GM21515 (cell line): ENCODE data around the gene CPSF6.
"Not testable (repeated sequence)": the region's sequence is repeated elsewhere in the genome, so short reads cannot be mapped to it uniquely, and the experiment has no call there.

Experiments
- ATAC-seq: cut with Tn5 transposase; IDR thresholded peaks from one replicate; pipeline ENCODE4 v1.9.1; 2021; ENCODE audit not compliant: unreplicated experiment

CPSF6 gene

GRCh38 chr12:69254862-69255261 lies 15.5 kb downstream of the CPSF6 start:
- ATAC-seq = no peak

GRCh38 chr12:69258655-69259054 lies 19.3 kb downstream of the CPSF6 start:
- no peak for ATAC-seq

DNA sequence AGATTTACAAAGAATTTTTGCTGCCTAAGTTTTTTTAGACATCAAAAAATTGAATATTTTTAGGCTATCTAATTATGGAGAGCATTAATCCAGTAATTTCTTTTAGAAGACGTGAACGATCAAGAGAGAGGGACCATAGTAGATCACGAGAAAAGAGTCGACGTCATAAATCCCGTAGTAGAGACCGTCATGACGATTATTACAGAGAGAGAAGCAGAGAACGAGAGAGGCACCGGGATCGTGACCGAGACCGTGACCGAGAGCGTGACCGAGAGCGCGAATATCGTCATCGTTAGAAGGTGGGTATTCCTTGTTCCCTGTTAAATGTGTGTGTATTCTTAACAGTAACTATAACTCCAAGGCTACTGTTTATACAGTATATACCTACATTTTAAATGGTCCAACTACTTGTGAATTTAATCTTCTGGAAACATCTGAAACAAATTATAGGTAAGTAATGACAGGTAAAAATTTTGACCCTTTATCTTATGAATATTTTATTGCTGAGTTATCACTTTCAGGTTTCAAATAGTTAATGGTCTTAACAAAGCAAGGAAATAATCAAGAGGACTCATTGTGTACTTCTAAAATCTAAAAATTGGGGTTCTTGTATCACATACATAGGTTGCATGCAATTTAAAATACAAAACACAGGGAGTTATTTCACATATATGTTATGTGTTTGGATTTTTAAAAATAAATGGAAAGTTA lies 23.1 kb downstream of the CPSF6 start:
- no peak for ATAC-seq

DNA sequence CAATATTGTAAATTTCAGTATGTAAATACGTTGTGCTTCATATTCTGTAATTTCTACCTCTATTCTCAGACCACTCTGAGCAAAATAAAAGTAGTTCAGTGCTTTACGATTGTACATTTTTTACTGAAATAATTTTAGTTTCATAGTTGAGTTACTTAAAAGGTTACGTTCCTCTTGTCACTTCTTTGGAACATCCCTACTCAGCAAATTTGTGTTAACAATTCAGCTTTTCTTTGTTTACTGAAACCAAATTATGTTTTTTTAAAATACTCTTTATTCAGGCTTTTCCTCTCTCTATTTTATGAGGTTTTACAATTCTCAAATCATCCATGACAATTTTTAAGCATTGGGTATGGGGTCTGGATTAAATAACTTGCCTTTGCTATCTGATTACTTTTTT lies 25.8 kb downstream of the CPSF6 start:
- no peak for ATAC-seq

- not testable (repeated sequence) for ATAC-seq
Measured at GRCh38 chr12:69265633-69266032, 26.3 kb downstream of the CPSF6 start.

- ATAC-seq = no peak
Measured at GRCh38 chr12:69266036-69266635, 26.8 kb downstream of the CPSF6 start.

DNA sequence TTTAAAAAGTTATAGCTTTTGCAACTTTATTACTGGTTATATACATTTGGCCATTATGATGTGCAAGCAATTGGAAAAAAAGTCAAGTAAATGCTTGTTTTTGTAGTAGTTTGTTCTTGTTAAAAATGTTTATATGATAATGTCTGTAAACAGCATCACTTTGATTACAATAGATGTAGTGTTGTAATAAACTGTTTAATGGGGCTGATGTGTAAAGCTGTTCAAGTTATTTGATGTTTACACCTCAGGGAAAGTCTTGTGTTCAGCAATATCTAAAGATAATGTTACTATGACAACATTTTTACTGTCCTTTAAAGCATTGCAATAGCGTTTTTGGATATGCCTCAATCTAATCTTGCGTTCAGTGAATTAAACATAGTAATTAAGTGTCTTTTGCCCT lies 30.4 kb downstream of the CPSF6 start:
- no peak for ATAC-seq

- no peak for ATAC-seq
Measured at GRCh38 chr12:69272511-69272910, 33.1 kb downstream of the CPSF6 start.

GRCh38 chr12:69274861-69275260 lies 35.5 kb downstream of the CPSF6 start:
- no peak for ATAC-seq

DNA sequence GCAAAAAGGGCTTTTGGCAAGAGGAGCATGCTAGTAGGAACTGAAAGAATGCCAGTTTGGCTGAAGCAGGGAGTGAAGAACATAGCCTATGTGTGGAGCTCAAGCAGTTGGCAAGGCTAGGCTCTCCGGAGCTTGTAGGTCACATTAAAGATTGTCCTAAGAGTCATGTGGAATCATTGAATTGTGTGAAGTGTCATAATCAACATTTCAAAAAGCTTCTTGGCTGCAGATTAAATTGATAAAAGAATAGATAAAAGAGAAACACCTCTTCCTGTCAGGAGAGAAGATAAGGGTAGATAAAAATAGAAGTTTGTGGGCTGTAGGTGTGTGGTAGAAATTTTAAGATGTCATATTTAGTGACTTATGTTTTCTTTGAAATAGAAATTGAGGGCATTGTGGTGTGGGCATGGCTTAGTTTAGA lies 36.1 kb downstream of the CPSF6 start:
- ATAC-seq = no peak

GRCh38 chr12:69278814-69279782 lies 39.7 kb downstream of the CPSF6 start:
- no peak for ATAC-seq

DNA sequence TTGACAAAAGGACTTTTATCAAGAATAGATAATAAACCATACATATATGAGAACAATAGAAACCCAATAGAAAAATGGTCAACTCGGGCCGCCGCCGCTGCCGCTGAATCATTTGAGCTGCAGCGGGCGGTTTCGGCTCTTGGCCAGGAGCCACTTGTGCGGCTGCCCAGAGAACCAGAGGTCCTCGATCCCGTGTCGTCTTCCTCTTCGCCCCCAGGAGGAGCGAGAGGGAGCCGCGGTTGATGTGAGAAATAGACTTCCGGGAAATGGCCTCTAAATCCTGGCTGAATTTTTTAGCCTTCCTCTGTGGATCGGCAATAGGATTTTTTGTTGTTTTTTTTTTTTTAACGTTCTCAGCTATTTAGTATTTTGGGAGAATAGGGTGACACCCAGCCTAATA lies 44.8 kb downstream of the CPSF6 start:
- no peak for ATAC-seq

GRCh38 chr12:69287556-69287955 lies 48.2 kb downstream of the CPSF6 start:
- ATAC-seq = no peak

DNA sequence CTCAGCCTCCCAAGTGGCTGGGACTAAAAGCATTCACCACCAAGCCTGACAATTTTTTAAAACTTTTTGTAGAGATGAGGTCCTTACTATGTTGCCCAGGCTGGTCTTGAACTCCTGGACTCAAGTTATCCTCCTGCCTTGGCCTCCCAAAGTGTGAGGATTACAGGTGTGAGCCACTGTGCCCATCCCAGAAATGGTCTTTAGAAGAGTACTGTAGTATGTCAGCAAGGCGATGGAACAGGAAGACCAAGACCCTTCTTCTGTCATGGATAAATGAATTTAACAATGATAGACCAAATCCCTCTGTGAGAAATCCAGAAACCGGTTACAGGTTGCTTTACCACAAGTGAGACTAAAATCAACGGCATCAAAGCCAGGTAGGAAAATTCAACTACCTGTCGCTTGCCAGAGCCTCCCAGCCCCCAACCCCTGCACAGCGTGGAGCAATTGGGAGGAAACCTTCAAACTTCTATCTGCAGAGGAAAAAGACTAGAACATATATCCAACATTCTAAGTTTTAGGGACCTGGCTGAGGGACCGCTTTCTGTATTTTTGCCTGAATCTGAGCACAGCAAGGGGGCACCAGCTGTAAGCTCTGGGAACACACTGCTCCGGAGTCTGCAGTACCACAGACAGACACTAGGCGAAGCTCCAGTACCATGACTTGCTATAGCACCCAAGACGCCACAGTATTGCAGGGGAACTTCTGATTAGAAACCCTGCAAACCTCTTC lies 51.3 kb downstream of the CPSF6 start:
- ATAC-seq = peak; percentile 100

DNA sequence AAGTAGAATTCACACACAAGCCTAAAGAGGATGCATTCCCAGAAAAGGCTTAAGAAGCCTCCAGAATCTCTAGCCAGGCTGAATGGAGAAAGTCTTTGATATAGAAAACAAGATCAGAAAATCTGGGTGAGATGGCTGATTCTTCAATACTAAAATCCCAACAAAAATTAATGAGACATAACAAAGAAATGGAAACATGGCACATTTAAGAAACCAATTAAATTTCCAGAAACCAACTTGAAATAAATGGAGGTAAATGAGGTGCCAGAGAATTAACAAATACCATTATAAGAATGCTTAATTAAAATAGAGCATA lies 51.9 kb downstream of the CPSF6 start:
- ATAC-seq = no peak

DNA sequence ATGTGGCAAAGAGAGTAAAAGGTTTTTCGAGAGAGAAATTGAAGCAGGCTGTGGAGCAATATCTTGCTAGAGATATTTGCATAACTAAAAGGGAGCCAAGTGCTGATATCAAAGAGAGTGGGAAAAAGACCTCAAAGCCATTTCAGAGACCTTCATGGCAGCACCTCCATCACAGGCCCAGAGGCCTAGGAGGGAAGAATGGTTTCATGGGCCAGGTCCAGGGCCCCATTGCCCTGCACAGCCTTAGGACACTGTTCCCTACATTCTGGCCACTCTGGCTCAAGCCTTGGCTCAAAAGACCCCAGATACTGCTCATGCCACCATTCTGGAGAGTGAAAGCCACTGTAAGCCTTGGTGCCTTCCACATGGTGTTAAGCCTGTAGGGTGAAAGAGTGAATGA lies 58.8 kb downstream of the CPSF6 start:
- ATAC-seq = no peak

GRCh38 chr12:69298947-69299346 lies 59.6 kb downstream of the CPSF6 start:
- no peak for ATAC-seq

DNA sequence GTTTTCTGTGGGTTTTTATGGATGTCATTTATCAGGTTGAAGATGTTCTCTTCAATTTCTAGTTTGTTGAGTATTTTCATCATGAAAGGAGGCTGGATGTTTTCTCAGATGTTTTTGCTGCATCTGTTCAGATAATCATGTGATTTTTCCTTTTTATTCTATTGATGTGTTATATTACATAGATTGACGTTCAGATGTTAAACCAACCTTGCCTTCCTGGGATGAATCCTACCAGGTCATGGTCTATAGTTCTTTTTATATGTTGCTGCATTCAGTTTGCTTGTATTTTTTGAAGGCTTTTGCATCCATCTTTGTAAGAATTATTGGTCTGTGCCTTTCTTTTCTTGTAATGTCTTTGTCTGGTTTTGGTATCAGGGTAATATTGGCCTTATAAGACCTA lies 64.9 kb downstream of the CPSF6 start:
- ATAC-seq = no peak

GRCh38 chr12:69309461-69309860 lies 70.1 kb downstream of the CPSF6 start:
- ATAC-seq = no peak

DNA sequence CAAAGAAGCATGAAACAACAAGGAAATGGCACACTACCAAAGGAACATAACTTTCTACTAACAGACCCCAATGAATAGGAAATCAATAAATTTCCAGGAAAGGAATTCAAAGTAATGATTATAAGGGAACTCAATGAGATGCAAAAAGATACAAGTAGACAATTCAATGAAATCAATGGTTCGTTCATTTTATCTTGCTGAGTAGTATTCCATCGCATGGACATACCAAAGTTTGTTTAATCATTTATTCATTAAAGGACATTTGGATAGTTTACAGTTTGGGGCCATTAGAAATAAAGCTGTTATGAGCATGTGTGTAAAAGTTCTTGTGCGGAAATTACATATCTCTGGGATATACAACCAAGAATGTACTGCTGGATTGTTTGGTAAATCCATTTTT lies 73.8 kb downstream of the CPSF6 start:
- ATAC-seq = no peak

DNA sequence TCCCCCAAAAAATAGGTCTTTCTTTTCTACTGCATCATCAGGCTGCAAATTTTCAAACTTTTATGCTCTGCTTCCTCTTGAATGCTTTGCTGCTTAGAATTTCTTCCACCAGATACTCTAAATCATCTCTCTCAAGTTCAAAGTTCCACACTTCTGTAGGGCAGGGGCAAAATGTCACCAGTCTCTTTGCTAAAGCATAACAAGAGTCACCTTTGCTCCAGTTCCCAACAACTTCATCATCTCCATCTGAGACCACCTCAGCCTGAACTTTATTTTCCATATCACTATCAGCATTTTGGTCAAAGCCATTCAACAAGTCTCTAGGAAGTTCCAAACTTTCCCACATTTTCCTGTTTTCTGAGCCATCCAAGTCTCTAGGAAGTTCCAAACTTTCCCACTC lies 77.4 kb downstream of the CPSF6 start:
- ATAC-seq = not testable (repeated sequence)
